Measurements from ENCODE around the gene NOS3. TPM values are rescaled to one million over a fixed set of nuclear protein-coding genes. Genes with fewer than 3 reads are reported as not detected.

Gene NOS3
- total RNA-seq, 2 experiments from 2014 or later = 5.4 to 6.2 TPM

DNA sequence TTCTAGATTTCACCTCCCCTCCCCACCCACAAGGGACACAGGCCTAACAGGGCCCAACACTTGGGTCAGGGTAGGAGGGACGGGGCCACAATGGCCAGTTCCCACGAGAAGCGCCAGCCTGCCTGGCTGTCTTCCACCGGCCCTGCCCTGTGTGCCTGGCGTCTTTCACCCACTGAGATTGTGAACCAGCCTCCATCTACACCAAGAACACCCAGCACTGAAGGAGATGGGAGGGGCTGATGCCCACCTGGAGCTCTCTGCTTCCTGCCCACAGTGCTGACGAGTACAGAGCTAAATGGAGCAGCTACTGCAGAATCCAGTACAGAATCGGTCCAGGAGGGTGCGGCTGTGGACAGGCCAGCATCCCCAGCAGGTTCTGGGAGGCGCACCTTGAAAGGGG lies 55.1 kb downstream of the NOS3 start:
- ChIA-PET CTCF (no interaction called here), POLR2A (interaction anchor here (1.1 to 1.5 kb wide), 3 partner anchors 9 to 32 kb away, joined by 3 to 4 read pairs (median 3); no protein-coding TSS in a partner anchor)
- no peaks in the 10 kb centered on the region for H3K27me3 Mint-ChIP-seq

DNA sequence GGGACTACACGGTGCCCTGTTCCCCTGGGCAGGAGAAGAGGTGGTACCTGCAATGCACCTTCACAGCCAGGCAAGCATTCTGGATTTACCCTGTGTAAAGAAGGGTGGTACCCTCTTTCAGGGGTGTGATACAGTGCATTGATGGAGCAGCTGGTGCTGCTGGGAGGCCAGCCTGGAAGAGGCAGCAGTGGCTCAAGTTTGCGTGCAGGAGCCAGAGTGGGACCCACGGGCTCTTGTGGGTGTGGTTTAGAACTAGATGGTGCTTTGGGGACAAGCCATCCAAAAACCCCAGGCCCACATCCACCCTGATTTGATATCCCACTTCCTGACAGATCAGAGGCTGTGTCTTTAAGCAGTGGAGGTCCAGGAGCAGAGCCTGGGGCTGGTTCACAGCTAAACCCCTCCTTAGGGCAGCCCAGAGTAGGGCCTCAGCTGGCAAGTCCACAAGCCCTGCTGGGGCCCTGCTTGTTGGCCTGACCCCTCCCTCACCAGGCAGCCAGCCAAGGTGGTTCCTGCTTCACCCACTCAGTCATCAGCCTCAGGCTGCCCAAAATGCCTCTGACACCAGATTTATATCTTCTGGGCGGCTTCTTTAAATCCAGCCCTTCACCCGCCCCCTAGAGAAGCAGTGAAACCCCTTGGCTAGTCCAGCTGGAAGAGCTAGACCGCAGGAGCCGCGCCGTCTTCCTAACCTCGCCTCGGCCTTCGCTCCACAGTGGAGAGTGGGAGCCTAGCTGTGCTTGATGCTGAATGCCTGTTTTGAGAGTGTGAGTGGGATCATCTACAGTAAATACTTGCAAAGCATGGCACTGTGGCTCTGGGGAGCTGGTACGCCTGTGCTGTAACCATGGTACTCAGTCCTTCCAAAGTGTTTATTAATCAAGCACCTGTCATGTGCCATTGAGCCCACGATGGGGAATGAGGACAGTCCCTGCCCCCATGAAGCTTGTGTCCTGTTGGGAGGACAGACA lies 56.1 kb downstream of the NOS3 start:
- POLR2A ChIA-PET = interaction anchor here (1.2 to 1.5 kb wide), 2 partner anchors 10 to 13 kb away, joined by 3 to 4 read pairs; no protein-coding TSS in a partner anchor
- H3K4me1 Mint-ChIP-seq (ENCODE audit: low read depth) = no peaks in the 10 kb centered on the region
- ATAC-seq = no peak
- H3K9me3 Mint-ChIP-seq = no peaks in the 10 kb centered on the region
- DNase-seq = no peak
- no peaks in the 10 kb centered on the region for H3K36me3 Mint-ChIP-seq (ENCODE audit: low read depth)
- no peak overlapping the region for H3K4me3 Mint-ChIP-seq
- H3K27ac Mint-ChIP-seq = no peak overlapping the region
- H3K27me3 Mint-ChIP-seq = no peaks in the 10 kb centered on the region
- intact Hi-C loops (cut with micrococcal nuclease) = no loop called here
- CTCF ChIA-PET = no interaction called here
- TF ChIP-seq, protein P1, sequence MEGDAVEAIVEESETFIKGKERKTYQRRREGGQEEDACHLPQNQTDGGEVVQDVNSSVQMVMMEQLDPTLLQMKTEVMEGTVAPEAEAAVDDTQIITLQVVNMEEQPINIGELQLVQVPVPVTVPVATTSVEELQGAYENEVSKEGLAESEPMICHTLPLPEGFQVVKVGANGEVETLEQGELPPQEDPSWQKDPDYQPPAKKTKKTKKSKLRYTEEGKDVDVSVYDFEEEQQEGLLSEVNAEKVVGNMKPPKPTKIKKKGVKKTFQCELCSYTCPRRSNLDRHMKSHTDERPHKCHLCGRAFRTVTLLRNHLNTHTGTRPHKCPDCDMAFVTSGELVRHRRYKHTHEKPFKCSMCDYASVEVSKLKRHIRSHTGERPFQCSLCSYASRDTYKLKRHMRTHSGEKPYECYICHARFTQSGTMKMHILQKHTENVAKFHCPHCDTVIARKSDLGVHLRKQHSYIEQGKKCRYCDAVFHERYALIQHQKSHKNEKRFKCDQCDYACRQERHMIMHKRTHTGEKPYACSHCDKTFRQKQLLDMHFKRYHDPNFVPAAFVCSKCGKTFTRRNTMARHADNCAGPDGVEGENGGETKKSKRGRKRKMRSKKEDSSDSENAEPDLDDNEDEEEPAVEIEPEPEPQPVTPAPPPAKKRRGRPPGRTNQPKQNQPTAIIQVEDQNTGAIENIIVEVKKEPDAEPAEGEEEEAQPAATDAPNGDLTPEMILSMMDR (IDR thresholded peaks at IDR 0.05) = no peak

More for the DNA sequence above, 55.1 kb downstream of the NOS3 start:
- ATAC-seq (no peak), DNase-seq (no peak)
- H3K4me3 Mint-ChIP-seq = no peak overlapping the region
- no peak overlapping the region for H3K27ac Mint-ChIP-seq
- TF ChIP-seq, protein P1 (IDR thresholded peaks at IDR 0.05) = no peak
- H3K4me1 Mint-ChIP-seq (ENCODE audit: low read depth) = no peaks in the 10 kb centered on the region
- H3K9me3 Mint-ChIP-seq = no peaks in the 10 kb centered on the region
- intact Hi-C loops (cut with micrococcal nuclease) = no loop called here
- H3K36me3 Mint-ChIP-seq (ENCODE audit: low read depth) = no peaks in the 10 kb centered on the region

DNA sequence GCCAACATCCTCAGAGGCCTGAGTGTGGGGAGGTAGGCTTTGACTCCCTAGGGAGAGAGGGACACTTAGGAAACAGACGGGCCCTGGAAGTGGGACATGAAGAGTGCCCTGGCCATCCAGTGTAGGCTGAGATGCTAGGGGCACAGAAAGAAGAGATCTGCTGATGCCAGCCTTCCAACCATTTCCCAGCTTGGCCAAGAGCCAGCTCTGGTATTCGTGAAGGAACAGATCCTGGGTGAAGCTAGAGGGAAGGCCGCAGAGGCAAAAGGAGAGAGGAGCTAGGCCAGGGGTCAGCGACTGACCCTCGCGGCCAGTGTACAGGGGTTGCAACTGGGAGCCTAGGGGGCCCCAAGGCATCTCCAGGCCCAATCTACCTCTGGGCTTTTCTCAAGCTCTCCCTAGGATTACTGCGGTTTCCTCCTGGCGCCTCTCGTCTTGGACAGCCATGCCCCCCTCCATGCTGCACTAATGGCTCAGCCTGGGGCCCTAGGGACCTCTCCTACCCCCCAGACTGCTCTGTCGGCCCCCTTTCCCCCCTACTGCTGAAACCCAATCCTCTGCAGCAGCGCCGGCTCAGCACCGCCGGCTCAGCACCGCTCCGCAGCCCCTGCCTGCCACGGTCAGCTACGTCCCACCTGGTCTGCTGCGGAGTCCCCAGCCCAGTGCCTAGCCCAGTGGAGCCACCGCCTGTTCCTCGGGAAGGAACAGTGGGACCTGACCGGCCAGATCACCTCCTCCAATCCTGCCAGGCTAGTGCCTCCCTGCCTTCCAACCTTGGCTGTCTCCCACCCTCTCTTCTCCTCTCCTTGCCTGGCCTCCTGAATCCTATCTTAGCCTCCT lies 57.4 kb downstream of the NOS3 start, which contains the start of gene ASIC3:
Gene ASIC3, plus strand, starts transcription at position 556 of the 840 bp plus-strand sequence. CDS start 355 bp downstream, outside the sequence.
- peaks cover 3% of the 10 kb centered on the region for H3K4me1 Mint-ChIP-seq (ENCODE audit: low read depth)
- no peaks in the 10 kb centered on the region for H3K27me3 Mint-ChIP-seq
- DNase-seq (no peak), ATAC-seq (no peak)
- no peak within 1 kb of the TSS for H3K27ac Mint-ChIP-seq
- CTCF ChIA-PET = no interaction called here
- intact Hi-C loops (cut with micrococcal nuclease) = no loop called here
- POLR2A ChIA-PET = no interaction called here
- no peak within 1 kb of the TSS for H3K4me3 Mint-ChIP-seq
- TF ChIP-seq, protein P1 (IDR thresholded peaks at IDR 0.05) = no peak
- H3K9me3 Mint-ChIP-seq = no peaks in the 10 kb centered on the region
- no peaks in the 10 kb centered on the region for H3K36me3 Mint-ChIP-seq (ENCODE audit: low read depth)

DNA sequence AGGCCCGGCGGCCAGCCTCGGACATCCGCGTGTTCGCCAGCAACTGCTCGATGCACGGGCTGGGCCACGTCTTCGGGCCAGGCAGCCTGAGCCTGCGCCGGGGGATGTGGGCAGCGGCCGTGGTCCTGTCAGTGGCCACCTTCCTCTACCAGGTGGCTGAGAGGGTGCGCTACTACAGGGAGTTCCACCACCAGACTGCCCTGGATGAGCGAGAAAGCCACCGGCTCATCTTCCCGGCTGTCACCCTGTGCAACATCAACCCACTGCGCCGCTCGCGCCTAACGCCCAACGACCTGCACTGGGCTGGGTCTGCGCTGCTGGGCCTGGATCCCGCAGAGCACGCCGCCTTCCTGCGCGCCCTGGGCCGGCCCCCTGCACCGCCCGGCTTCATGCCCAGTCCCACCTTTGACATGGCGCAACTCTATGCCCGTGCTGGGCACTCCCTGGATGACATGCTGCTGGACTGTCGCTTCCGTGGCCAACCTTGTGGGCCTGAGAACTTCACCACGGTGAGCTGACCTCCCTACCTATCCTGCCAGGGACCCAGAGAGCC lies 58.2 kb downstream of the NOS3 start:
- TF ChIP-seq, protein P1 (IDR thresholded peaks at IDR 0.05) = no peak
- Mint-ChIP-seq H3K4me1 (ENCODE audit: low read depth) (peaks cover 3% of the 10 kb centered on the region), H3K27ac (no peak overlapping the region), H3K9me3 (no peaks in the 10 kb centered on the region), H3K36me3 (ENCODE audit: low read depth) (no peaks in the 10 kb centered on the region), H3K4me3 (no peak overlapping the region), H3K27me3 (no peaks in the 10 kb centered on the region)
- ChIA-PET CTCF (no interaction called here), POLR2A (no interaction called here)
- DNase-seq = no peak
- intact Hi-C loops (cut with micrococcal nuclease) = no loop called here
- ATAC-seq = no peak
